ENCODE data around the gene CRTC1. TPM values are rescaled to one million over a fixed set of nuclear protein-coding genes. Genes with fewer than 3 reads are reported as not detected.

The CRTC1 gene
- total RNA-seq, 1 experiment from 2014 or later: 1.6 TPM

DNA sequence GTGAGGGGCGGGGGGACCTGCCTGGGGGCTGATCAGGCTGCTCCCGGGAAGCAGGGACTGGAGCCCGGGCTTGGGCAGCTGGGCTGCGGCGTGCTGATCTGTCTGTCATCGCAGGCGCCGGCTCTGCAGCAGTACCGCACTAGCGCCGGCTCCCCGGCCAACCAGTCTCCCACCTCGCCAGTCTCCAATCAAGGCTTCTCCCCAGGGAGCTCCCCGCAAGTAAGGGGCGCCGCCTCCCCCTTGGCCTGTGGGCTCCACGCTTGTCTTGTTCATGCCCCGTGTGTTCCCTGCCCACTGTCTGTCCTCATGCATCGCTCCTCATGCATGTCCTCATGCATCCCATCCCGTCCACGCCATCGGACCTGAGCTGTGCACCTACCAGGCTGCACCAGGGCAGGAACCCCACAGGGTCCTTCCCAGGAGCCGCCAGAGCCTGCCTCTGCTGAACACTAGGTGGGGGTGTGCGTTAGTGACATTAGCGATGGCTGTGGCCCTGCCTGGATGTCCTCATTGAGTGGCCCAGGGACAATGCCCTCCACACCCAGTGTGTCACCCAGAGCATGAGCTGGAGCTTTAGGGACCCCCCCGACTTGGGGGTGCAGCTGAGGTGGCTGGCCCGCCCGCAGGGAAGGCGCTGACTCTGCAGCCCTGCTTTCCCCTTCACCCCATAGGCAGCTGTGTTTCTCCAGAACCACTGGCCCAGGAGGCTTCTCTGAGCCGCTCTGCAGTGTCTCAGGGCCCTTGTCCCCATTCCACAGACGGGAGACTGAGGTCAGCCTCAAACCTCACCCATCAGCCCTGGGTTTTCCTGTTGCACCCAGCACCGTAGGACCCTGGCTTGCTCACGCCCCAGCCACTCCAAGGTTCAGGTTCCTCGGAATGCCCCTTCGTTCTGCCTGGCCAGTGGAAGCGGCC lies 88.1 kb downstream of the CRTC1 start:
- in situ Hi-C loops (cut with HindIII; ENCODE audit: low pct_unique_long_range_greater_than_20kb, low sequenced_read_pairs): no loop called here
- no peak for DNase-seq (ENCODE audit: low read depth)

GRCh38 chr19:18772620-18773587 lies 89.4 kb downstream of the CRTC1 start:
- DNase-seq (ENCODE audit: low read depth): no peak
- in situ Hi-C loops (cut with HindIII; ENCODE audit: low pct_unique_long_range_greater_than_20kb, low sequenced_read_pairs): no loop called here

DNA sequence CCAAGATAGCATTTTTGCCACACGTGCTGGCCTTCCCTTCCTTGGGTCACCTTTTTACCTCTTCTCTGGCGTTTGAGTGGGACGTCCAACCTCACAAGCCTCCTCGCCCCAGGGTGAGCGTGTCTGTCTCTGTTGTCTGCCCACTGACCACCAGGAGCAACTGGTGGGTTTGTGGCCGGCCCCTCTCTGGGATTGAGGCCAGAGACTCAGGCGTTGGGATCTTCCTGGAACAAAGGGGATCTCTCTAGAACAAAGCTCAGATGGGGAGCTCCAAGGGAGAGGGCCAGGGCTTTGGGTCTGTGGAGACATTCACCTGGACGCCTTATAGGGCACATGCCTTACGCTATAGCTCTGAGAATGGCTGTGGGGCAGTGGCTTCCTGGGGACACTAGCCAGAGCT lies 90.2 kb downstream of the CRTC1 start:
- in situ Hi-C loops (cut with HindIII; ENCODE audit: low pct_unique_long_range_greater_than_20kb, low sequenced_read_pairs): no loop called here
- no peak for DNase-seq (ENCODE audit: low read depth)

- no peak for DNase-seq (ENCODE audit: low read depth)
- in situ Hi-C loops (cut with HindIII; ENCODE audit: low pct_unique_long_range_greater_than_20kb, low sequenced_read_pairs): no loop called here
Measured at GRCh38 chr19:18774107-18774506, 90.6 kb downstream of the CRTC1 start.

DNA sequence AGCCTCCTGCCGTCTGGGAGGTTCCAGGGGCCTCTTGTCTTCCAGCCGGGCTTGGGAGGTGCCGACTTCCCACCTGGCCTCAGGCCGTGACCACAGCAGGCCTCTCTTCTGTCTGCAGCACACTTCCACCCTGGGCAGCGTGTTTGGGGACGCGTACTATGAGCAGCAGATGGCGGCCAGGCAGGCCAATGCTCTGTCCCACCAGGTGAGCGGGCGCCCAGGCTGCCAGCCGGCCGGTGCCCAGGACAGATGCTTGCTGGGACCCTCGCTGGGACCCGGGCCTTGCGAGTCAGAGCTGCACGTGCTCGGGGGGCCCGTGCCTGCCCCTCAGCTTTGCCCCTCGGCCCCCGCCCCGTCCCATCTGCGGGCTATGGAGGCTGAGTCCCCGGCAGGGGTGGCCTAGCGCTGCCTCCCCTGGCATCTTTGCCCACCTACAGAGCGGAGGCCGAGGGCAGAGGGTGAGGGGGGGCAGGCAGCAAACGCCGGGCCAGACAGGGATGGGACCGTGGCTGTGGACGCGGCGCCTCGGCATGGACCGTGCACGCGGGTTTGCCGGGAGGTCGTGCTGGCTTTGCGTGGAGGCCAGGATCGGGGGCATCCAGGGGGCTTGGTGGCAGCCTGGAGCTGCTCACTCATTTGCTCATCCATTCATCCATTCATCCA lies 91.4 kb downstream of the CRTC1 start:
- no peak for DNase-seq (ENCODE audit: low read depth)
- in situ Hi-C loops (cut with HindIII; ENCODE audit: low pct_unique_long_range_greater_than_20kb, low sequenced_read_pairs): no loop called here

- no peak for DNase-seq (ENCODE audit: low read depth)
- in situ Hi-C loops (cut with HindIII; ENCODE audit: low pct_unique_long_range_greater_than_20kb, low sequenced_read_pairs): no loop called here
Measured at GRCh38 chr19:18775586-18776287, 92.3 kb downstream of the CRTC1 start.

GRCh38 chr19:18776288-18776594 lies 92.8 kb downstream of the CRTC1 start:
- in situ Hi-C loops (cut with HindIII; ENCODE audit: low pct_unique_long_range_greater_than_20kb, low sequenced_read_pairs): no loop called here

DNA sequence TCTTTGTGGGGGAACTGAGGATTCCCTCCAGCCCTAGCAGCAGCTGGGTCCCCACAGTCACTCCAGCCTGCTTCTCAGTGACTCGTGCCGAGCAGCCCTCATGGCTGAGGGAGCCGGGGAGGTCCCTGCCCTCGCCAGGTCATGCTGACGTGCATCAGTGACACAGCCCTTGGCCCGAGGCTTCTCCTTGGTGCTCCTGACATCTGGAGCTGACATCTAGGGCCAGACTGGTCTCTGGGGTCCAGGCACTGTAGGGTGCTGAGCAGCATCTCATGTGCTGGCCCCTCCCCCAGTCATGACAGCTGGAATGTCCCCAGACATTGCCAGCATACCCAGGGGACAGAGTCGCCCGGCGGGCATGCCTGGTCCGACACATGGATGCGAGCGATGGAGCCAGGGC lies 93.3 kb downstream of the CRTC1 start:
- peak; percentile 44 for DNase-seq (ENCODE audit: low read depth)

More at GRCh38 chr19:18776288-18776594, 92.8 kb downstream of the CRTC1 start:
- DNase-seq (ENCODE audit: low read depth): no peak

DNA sequence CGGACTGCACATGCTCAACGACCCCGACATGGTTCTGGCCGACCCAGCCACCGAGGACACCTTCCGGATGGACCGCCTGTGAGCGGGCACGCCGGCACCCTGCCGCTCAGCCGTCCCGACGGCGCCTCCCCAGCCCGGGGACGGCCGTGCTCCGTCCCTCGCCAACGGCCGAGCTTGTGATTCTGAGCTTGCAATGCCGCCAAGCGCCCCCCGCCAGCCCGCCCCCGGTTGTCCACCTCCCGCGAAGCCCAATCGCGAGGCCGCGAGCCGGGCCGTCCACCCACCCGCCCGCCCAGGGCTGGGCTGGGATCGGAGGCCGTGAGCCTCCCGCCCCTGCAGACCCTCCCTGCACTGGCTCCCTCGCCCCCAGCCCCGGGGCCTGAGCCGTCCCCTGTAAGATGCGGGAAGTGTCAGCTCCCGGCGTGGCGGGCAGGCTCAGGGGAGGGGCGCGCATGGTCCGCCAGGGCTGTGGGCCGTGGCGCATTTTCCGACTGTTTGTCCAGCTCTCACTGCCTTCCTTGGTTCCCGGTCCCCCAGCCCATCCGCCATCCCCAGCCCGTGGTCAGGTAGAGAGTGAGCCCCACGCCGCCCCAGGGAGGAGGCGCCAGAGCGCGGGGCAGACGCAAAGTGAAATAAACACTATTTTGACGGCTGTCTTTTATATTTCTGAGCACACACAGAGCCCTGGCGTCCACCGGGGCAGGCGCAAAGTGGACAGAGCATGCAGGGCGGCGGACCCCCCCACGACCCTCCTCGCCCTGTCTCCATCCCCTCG lies 94.0 kb downstream of the CRTC1 start:
- DNase-seq (ENCODE audit: low read depth): no peak
- in situ Hi-C loops (cut with HindIII; ENCODE audit: low pct_unique_long_range_greater_than_20kb, low sequenced_read_pairs): no loop called here

More for the DNA sequence above, 93.3 kb downstream of the CRTC1 start:
- in situ Hi-C loops (cut with HindIII; ENCODE audit: low pct_unique_long_range_greater_than_20kb, low sequenced_read_pairs): no loop called here

DNA sequence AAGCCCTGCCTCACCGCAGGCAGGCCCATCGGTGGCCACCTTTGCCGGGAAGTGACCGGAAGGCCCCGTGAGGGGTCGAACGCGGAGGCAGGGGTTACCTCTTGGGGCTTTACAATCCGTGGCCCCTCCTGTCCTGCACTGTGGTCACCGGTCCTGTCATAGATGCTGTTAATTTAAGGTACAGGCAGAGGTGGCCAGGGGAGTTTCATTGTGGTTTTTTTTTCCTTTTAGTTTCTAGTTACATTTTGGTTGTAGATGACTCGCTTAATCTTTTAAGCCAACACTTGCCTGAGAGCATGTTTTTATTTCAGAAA lies 94.6 kb downstream of the CRTC1 start:
- DNase-seq (ENCODE audit: low read depth): no peak

DNA sequence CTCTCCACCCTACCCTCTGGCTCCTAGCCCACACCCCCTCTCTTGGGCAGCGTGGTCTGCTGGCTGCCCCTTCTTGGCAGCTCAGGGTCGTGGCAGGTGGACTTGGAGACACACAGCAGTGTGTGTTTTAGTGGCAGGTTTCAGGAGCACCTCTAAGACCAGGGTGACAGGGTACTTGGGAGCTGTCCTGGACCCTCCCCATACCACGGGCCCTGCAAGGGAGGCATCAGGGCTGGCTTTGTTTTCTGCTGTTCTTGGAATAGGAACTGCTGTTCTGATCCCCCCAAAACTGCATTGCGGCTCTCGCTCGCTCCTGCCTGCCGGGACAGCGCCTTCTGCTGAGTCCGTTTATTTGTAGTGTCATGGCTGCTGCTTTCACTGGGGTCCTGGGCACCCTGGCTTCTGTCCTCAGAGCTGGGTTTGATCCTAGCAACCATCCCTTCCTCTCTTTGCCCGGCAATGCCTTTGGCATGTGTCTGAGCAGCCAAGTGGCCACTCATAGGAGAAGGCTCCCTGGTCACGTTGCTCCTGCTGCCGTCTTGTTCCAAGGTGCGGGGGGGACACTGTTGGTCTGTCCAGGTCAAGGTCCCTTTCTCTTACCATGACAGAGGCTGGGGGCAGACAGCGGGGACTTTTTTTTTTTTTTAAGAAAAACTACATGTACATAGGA lies 95.5 kb downstream of the CRTC1 start:
- DNase-seq (ENCODE audit: low read depth): no peak
- in situ Hi-C loops (cut with HindIII; ENCODE audit: low pct_unique_long_range_greater_than_20kb, low sequenced_read_pairs): no loop called here

More for the DNA sequence above, 94.6 kb downstream of the CRTC1 start:
- in situ Hi-C loops (cut with HindIII; ENCODE audit: low pct_unique_long_range_greater_than_20kb, low sequenced_read_pairs): no loop called here

DNA sequence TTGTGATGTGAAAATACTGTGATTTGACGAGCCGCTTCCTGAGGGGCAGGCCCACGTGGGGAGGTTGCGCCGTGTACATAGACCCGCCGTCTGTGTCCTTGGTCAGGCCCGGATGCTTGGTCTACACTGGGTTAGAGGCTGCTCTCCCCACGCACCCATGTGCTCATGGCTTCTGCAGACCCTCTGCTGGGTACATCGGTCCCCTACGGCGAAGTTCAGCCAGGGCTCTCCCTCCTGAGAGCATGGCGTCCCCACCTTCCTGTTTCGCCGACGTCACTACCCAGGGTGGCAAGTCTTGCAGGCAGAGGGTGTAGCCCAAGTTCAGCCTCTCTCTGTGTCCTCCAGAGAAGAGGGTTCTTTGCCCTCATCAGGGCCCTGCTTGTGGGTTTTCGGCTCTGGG lies 96.6 kb downstream of the CRTC1 start:
- in situ Hi-C loops (cut with HindIII; ENCODE audit: low pct_unique_long_range_greater_than_20kb, low sequenced_read_pairs): no loop called here
- DNase-seq (ENCODE audit: low read depth): no peak

- in situ Hi-C loops (cut with HindIII; ENCODE audit: low pct_unique_long_range_greater_than_20kb, low sequenced_read_pairs): no loop called here
- DNase-seq (ENCODE audit: low read depth): no peak
Measured at GRCh38 chr19:18780631-18781030, 97.2 kb downstream of the CRTC1 start.

- in situ Hi-C loops (cut with HindIII; ENCODE audit: low pct_unique_long_range_greater_than_20kb, low sequenced_read_pairs): no loop called here
- DNase-seq (ENCODE audit: low read depth): no peak
Measured at GRCh38 chr19:18781047-18781600, 97.6 kb downstream of the CRTC1 start.

DNA sequence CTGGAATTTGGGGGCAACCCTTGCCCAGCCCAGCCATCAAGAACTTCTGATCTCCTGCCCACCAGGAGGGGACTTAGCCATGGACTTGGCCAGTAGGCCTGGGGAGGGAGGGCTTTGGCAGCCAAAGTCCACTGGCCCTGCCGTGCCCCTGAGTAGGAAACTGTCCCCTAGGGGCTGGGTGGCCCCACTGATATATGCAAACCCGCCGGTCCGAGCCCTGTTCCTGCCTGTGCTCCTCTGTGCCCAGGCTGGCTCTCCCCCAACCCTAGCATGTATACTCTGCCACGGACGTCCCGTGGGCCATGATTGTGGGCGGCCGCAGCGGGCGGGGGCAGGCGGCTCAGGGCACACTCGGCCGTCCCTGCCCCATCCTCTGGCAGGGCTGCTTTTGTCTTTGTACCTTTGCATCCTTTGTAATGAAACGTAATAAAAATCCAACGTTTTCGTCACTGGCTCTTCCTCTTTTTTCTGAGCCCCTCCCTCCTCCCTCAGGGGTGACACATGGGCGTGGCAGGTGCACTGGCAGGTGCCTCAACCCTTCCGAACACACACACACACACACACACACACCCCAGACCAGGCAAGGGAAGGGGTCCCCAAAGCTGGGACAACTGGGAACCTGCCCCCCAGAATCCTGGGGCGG lies 98.5 kb downstream of the CRTC1 start:
- DNase-seq (ENCODE audit: low read depth): no peak
- in situ Hi-C loops (cut with HindIII; ENCODE audit: low pct_unique_long_range_greater_than_20kb, low sequenced_read_pairs): no loop called here

DNA sequence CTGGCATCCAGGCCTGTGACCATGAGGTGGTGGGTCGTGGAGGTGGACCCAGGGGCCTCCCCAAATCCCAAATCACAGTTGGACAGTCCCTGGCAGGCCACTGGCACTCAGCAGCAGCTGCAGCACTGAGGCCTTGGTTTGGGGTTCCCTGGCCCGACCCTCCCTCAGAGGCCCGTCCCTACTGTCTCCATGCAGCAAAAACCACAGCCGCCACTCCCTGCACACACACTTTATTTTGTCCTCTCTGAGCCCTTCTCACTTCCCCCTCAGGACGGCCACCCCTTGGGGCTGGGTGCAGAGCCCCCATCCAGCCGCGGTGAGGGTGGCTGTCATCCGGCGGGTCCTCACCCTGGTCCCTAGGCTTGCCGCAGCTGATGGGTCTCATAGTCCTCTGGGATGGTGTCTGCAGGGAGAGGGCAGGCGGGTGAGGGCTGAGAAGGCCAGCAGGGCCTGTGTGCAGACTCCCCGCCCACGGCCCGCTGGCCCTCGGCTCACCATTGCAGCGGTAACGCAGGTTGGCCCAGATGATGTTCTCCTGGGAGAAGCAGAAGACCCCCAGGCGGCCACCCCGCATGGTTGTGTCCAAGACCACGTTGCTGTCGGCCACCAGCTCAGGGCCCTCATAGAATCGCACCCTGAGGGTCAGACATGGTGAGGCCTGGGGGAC lies 99.2 kb downstream of the CRTC1 start:
- in situ Hi-C loops (cut with HindIII; ENCODE audit: low pct_unique_long_range_greater_than_20kb, low sequenced_read_pairs): no loop called here
- no peak for DNase-seq (ENCODE audit: low read depth)

Data from Caki2 (cell line).